PFSK-1 (cell line): ENCODE results near the gene DLGAP4.

ENCODE experiments used
- POLR2AphosphoS5 ChIP-seq: IDR thresholded peaks from 2 replicates; pipeline ENCODE4 v1.6.1; 2012; ENCODE audit warnings: low read depth, mild to moderate bottlenecking, control low read depth, low read length, moderate library complexity
- SIN3A ChIP-seq: IDR thresholded peaks from 2 replicates; pipeline ENCODE4 v1.6.1; 2012; ENCODE audit warnings: mild to moderate bottlenecking, low read length, moderate library complexity, borderline replicate concordance; ENCODE audit not compliant: insufficient read depth
- TAF1 ChIP-seq: IDR thresholded peaks from 2 replicates; pipeline ENCODE4 v1.6.1; 2012; ENCODE audit warnings: low read length, control low read depth, borderline replicate concordance; ENCODE audit not compliant: insufficient read depth
- TF ChIP-seq, protein P1 (sequence below), 2 experiments: IDR thresholded peaks; 2 replicates each; pipeline versions ENCODE4 v1.6.1 to v1.8.0; 2011 to 2012; ENCODE audit warnings: low read depth in 2 of 2, low read length in 2 of 2, control low read depth in 1 of 2, inconsistent platforms in 1 of 2, mild to moderate bottlenecking in 1 of 2, moderate library complexity in 1 of 2; ENCODE audit not compliant: insufficient read depth in 1 of 2

DNA sequence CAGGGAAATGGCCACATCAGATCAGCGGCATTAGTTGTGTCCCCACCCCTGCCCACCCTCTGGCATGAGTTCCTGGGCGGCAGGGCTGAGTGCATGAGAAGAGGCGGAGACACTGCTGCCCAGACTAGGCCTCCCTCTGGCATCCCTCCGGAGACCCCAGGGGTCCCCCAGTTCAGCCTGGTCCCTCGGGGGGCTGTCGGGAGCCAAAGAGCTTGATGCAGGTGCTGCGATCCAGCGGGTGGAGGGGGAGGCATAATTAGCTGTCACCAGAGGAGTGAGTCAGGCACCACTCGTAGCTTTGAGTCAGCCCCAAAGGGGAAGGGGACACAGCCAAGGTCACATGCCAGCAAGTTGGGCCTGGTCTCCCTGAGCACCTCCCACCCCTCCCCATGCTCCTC lies 34.5 kb downstream of the DLGAP4 start:
- TF ChIP-seq POLR2AphosphoS5 (no peak), TAF1 (no peak), SIN3A (no peak)
- TF ChIP-seq, protein P1, sequence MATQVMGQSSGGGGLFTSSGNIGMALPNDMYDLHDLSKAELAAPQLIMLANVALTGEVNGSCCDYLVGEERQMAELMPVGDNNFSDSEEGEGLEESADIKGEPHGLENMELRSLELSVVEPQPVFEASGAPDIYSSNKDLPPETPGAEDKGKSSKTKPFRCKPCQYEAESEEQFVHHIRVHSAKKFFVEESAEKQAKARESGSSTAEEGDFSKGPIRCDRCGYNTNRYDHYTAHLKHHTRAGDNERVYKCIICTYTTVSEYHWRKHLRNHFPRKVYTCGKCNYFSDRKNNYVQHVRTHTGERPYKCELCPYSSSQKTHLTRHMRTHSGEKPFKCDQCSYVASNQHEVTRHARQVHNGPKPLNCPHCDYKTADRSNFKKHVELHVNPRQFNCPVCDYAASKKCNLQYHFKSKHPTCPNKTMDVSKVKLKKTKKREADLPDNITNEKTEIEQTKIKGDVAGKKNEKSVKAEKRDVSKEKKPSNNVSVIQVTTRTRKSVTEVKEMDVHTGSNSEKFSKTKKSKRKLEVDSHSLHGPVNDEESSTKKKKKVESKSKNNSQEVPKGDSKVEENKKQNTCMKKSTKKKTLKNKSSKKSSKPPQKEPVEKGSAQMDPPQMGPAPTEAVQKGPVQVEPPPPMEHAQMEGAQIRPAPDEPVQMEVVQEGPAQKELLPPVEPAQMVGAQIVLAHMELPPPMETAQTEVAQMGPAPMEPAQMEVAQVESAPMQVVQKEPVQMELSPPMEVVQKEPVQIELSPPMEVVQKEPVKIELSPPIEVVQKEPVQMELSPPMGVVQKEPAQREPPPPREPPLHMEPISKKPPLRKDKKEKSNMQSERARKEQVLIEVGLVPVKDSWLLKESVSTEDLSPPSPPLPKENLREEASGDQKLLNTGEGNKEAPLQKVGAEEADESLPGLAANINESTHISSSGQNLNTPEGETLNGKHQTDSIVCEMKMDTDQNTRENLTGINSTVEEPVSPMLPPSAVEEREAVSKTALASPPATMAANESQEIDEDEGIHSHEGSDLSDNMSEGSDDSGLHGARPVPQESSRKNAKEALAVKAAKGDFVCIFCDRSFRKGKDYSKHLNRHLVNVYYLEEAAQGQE (IDR thresholded peaks at IDR 0.05; ENCODE audit: insufficient read depth in 1 of 2, low read depth in 2 of 2, low read length in 2 of 2), result no peak
